GM06990 (cell line): Measurements from ENCODE around the gene EFCAB8.

Source experiments
- DNase-seq: peaks from one replicate; pipeline ENCODE4 v3.0.0-alpha.2; 2011; ENCODE audit not compliant: insufficient read length; ENCODE audit errors: extremely low read depth
- H3K27me3 ChIP-seq: replicated peaks from 2 replicates; pipeline ENCODE4 v1.6.0; 2011; ENCODE audit warnings: low read length; ENCODE audit not compliant: control insufficient read depth, insufficient read depth
- H3K36me3 ChIP-seq: 2 replicates; pipeline ENCODE4 v1.5.1; 2011; ENCODE audit warnings: low read length; ENCODE audit not compliant: control insufficient read depth, insufficient read depth
- H3K4me3 ChIP-seq: replicated peaks from 2 replicates; pipeline ENCODE4 v1.5.1; 2011; ENCODE audit warnings: low read depth, mild to moderate bottlenecking, control low read depth, low read length
- CTCF ChIP-seq: IDR thresholded peaks from 2 replicates; pipeline ENCODE4 v1.5.1; 2011; ENCODE audit warnings: low read length, control low read depth, mild to moderate bottlenecking, inconsistent platforms; ENCODE audit not compliant: insufficient read depth, poor library complexity, severe bottlenecking

The EFCAB8 gene

GRCh38 chr20:32925481-32926196 is 66.9 kb downstream of the EFCAB8 start:
- no peaks in the 10 kb centered on the region for H3K36me3 ChIP-seq
- no peak for TF ChIP-seq CTCF
- H3K27me3 ChIP-seq, result no peaks in the 10 kb centered on the region
- no peak for DNase-seq
- no peak overlapping the region for H3K4me3 ChIP-seq

- no peak overlapping the region for H3K4me3 ChIP-seq
- DNase-seq, result no peak
- H3K27me3 ChIP-seq, result no peaks in the 10 kb centered on the region
- TF ChIP-seq CTCF, result no peak
- no peaks in the 10 kb centered on the region for H3K36me3 ChIP-seq
These were observed 70.4 kb downstream of the EFCAB8 start for GRCh38 chr20:32929162-32929561.

GRCh38 chr20:32930181-32930580 is 71.5 kb downstream of the EFCAB8 start:
- no peak for DNase-seq
- TF ChIP-seq CTCF, result no peak
- Histone ChIP-seq H3K27me3 (no peaks in the 10 kb centered on the region), H3K36me3 (no peaks in the 10 kb centered on the region), H3K4me3 (no peak overlapping the region)

DNA sequence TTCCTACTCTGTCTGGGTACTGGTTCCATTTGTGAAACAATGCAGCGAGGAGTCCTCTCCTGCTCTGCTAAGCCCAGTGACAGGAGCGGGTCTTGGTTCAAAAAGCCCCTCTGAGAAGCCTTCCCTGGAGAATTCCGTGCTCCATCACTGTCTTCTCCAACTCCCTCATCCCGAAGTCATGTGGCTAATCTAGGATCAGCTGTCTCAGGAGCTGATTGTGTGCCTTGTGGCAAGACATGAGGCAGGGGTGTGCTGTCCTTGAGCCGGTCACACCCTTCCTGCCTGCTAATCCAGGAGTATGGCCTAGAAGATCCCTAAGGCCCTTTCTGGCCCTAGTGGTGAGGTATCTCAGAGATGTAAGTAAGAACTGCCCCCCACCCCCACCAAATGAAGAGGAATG is 72.0 kb downstream of the EFCAB8 start:
- TF ChIP-seq CTCF, result no peak
- Histone ChIP-seq H3K36me3 (no peaks in the 10 kb centered on the region), H3K27me3 (no peaks in the 10 kb centered on the region), H3K4me3 (no peak overlapping the region)
- DNase-seq, result no peak

DNA sequence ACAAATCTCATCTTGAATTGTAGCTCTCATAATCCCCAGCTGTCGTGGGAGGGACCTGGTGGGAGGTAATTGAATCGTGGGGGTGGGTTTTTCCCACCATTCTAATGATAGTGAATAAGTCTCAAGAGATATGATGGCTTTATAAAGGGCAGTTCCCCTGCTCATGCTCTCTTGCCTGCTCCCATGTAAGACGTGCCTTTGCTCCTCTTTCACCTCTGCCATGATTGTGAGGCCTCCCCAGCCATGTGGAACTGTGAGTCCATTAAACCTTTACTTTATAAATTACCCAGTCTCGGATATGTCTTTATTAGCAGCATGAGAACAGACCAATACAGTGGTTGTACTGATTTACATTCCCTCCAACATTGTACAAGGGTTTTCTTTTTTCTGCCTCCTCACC is 75.9 kb downstream of the EFCAB8 start:
- no peak for DNase-seq
- Histone ChIP-seq H3K27me3 (no peaks in the 10 kb centered on the region), H3K4me3 (no peak overlapping the region), H3K36me3 (no peaks in the 10 kb centered on the region)
- TF ChIP-seq CTCF, result no peak
